ENCODE measurements around the gene KLHDC4. TPM values are rescaled to one million over a fixed set of nuclear protein-coding genes. Genes with fewer than 3 reads are reported as not detected.

Gene KLHDC4
- total and polyA plus RNA-seq, 8 donors, result 25.5 to 119 (median 43.5) TPM

- H3K27ac ChIP-seq, result no peak overlapping the region
- DNase-seq, result no peak
Measured at GRCh38 chr16:87703835-87704375, 61.9 kb downstream of the KLHDC4 start.

GRCh38 chr16:87703071-87703470, 62.7 kb downstream of the KLHDC4 start:
- no peak for DNase-seq
- H3K36me3 ChIP-seq, result peaks cover 0 to 76% (median 64%) of the 10 kb centered on the region in 4 donors
- TF ChIP-seq POLR2A (IDR thresholded peaks at IDR 0.05) (no peak), POLR2AphosphoS5 (IDR thresholded peaks at IDR 0.05) (no peak), CTCF (IDR thresholded peaks at IDR 0.05) (no peak), EP300 (IDR thresholded peaks at IDR 0.05) (no peak)
- no peaks in the 10 kb centered on the region for H3K27me3 ChIP-seq
- H3K4me1 ChIP-seq, result peaks cover 0 to 22% (median 15%) of the 10 kb centered on the region in 4 donors
- intact Hi-C loops (cut with DNase I; ENCODE audit: low total_unique reads), result no loop called here
- no peak overlapping the region for H3K4me3 ChIP-seq
- H3K9me3 ChIP-seq, result no peaks in the 10 kb centered on the region
- WGBS, 5 donors, result 76 to 94% (median 88%) methylated on average over 22 to 26 of the region's 26 CpGs
- H3K27ac ChIP-seq, result no peak overlapping the region

More at GRCh38 chr16:87703835-87704375, 61.9 kb downstream of the KLHDC4 start:
- H3K27me3 ChIP-seq, result no peaks in the 10 kb centered on the region
- H3K4me1 ChIP-seq, result peaks cover 0 to 22% (median 15%) of the 10 kb centered on the region in 4 donors
- H3K36me3 ChIP-seq, result peaks cover 4 to 78% (median 66%) of the 10 kb centered on the region in 4 donors
- H3K4me3 ChIP-seq, result no peak overlapping the region
- no peaks in the 10 kb centered on the region for H3K9me3 ChIP-seq
- 86 to 95% (median 90%) methylated on average over 28 to 29 of the region's 29 CpGs for WGBS, 5 donors
- TF ChIP-seq POLR2AphosphoS5 (IDR thresholded peaks at IDR 0.05) (no peak), POLR2A (IDR thresholded peaks at IDR 0.05) (no peak), EP300 (IDR thresholded peaks at IDR 0.05) (no peak), CTCF (IDR thresholded peaks at IDR 0.05) (no peak)
- intact Hi-C loops (cut with DNase I; ENCODE audit: low total_unique reads), result no loop called here

- DNase-seq, result peak in 1 of 2 donors; percentile 67
- Histone ChIP-seq H3K36me3 (peaks cover 0 to 70% (median 57%) of the 10 kb centered on the region in 4 donors), H3K9me3 (no peaks in the 10 kb centered on the region), H3K4me3 (no peak overlapping the region), H3K27ac (no peak overlapping the region), H3K27me3 (no peaks in the 10 kb centered on the region), H3K4me1 (peaks cover 0 to 22% (median 15%) of the 10 kb centered on the region in 4 donors)
- intact Hi-C loops (cut with DNase I; ENCODE audit: low total_unique reads), result no loop called here
- WGBS, 5 donors, result 52 to 71% (median 57%) methylated on average over 15 to 19 of the region's 19 CpGs
- TF ChIP-seq POLR2AphosphoS5 (IDR thresholded peaks at IDR 0.05), result no peak
- TF ChIP-seq CTCF (IDR thresholded peaks at IDR 0.05), result peak in 2 of 7 experiments; percentile 19 to 24
- no peak for TF ChIP-seq POLR2A (IDR thresholded peaks at IDR 0.05)
Measured at GRCh38 chr16:87702325-87702811, 63.4 kb downstream of the KLHDC4 start.

- no peak overlapping the region for H3K4me3 ChIP-seq
- TF ChIP-seq POLR2AphosphoS5 (IDR thresholded peaks at IDR 0.05) (no peak), EP300 (IDR thresholded peaks at IDR 0.05) (no peak), CTCF (IDR thresholded peaks at IDR 0.05) (no peak), POLR2A (IDR thresholded peaks at IDR 0.05) (no peak)
- H3K27me3 ChIP-seq, result no peaks in the 10 kb centered on the region
- H3K27ac ChIP-seq, result no peak overlapping the region
- peaks cover 0 to 19% (median 10%) of the 10 kb centered on the region in 4 donors for H3K4me1 ChIP-seq
- WGBS, 5 donors, result 89 to 96% (median 94%) methylated on average over 23 of the region's 23 CpGs
- peak in 1 of 2 donors; percentile 39 for DNase-seq
- intact Hi-C loops (cut with DNase I; ENCODE audit: low total_unique reads), result no loop called here
- no peaks in the 10 kb centered on the region for H3K9me3 ChIP-seq
- H3K36me3 ChIP-seq, result peaks cover 0 to 74% (median 52%) of the 10 kb centered on the region in 4 donors
Measured at GRCh38 chr16:87701505-87701921, 64.3 kb downstream of the KLHDC4 start.
